ENCODE results near the gene ADGRL1.

DNA sequence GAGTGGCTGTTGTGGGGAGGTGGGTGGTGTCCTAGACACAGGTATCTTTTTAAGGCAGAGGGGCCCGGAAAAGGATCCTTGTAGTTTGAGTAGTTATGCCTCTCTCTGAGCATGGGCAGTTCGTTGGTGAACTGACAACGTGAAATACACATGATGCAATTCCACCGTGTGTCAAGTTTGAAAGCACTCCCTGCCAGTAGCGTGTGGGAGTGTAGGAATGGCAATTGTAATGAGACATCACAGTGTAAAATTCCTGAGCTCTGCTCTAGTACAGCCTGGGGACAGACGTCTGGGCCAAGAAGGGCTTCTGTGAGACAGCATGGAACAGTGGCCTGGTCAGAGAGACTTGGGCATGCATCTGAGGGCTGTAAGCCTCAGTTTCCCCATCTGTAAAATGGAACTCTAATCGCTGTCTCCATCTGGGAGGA lies 59.2 kb downstream of the ADGRL1 start:
- TF ChIP-seq, protein P1, sequence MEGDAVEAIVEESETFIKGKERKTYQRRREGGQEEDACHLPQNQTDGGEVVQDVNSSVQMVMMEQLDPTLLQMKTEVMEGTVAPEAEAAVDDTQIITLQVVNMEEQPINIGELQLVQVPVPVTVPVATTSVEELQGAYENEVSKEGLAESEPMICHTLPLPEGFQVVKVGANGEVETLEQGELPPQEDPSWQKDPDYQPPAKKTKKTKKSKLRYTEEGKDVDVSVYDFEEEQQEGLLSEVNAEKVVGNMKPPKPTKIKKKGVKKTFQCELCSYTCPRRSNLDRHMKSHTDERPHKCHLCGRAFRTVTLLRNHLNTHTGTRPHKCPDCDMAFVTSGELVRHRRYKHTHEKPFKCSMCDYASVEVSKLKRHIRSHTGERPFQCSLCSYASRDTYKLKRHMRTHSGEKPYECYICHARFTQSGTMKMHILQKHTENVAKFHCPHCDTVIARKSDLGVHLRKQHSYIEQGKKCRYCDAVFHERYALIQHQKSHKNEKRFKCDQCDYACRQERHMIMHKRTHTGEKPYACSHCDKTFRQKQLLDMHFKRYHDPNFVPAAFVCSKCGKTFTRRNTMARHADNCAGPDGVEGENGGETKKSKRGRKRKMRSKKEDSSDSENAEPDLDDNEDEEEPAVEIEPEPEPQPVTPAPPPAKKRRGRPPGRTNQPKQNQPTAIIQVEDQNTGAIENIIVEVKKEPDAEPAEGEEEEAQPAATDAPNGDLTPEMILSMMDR (conservative IDR thresholded peaks at IDR 0.05) = no peak
- TF ChIP-seq ZFX (IDR thresholded peaks at IDR 0.05) = no peak
